Dendritic cell treated with granulocyte-macrophage colony-stimulating factor and Interleukin-4, amounts not matched to agents 40 ng/mL and 50 ng/mL, for 4 days (primary cell): Measurements from ENCODE around the gene CEACAM21.

ENCODE experiments used
- H3K27ac Mint-ChIP-seq: one replicate; pipeline ENCODE4 v1.8.0; 2022; ENCODE audit warnings: mild to moderate bottlenecking, mixed read lengths
- H3K27me3 Mint-ChIP-seq: one replicate; pipeline ENCODE4 v1.8.0; 2022; ENCODE audit warnings: mild to moderate bottlenecking, mixed read lengths
- H3K36me3 Mint-ChIP-seq: one replicate; pipeline ENCODE4 v1.8.0; 2022; ENCODE audit warnings: low read depth, mixed read lengths
- H3K4me1 Mint-ChIP-seq: one replicate; pipeline ENCODE4 v1.8.0; 2022; ENCODE audit warnings: low read depth, mixed read lengths
- H3K4me3 Mint-ChIP-seq: one replicate; pipeline ENCODE4 v1.8.0; 2022; ENCODE audit warnings: mild to moderate bottlenecking, moderate library complexity, mixed read lengths
- H3K9me3 Mint-ChIP-seq: one replicate; pipeline ENCODE4 v1.8.0; 2022; ENCODE audit warnings: mixed read lengths
- intact Hi-C: fragments of 100-400 bp; cut with micrococcal nuclease; formaldehyde crosslinking; loops from one replicate; pipeline ENCODE4 v1.15.0; 2022

CEACAM21 gene

GRCh38 chr19:41624937-41625336 is 49.0 kb downstream of the CEACAM21 start:
- Mint-ChIP-seq H3K27ac (peak overlapping the region; percentile 12), H3K9me3 (peaks cover 3% of the 10 kb centered on the region), H3K27me3 (no peaks in the 10 kb centered on the region), H3K36me3 (no peaks in the 10 kb centered on the region), H3K4me3 (no peak overlapping the region), H3K4me1 (peaks cover 81% of the 10 kb centered on the region)
- intact Hi-C loops: no loop called here

GRCh38 chr19:41626278-41626677 is 50.3 kb downstream of the CEACAM21 start:
- no peaks in the 10 kb centered on the region for H3K27me3 Mint-ChIP-seq
- intact Hi-C loops: no loop called here
- peak overlapping the region; percentile 95 for H3K27ac Mint-ChIP-seq
- peaks cover 9% of the 10 kb centered on the region for H3K9me3 Mint-ChIP-seq
- H3K4me3 Mint-ChIP-seq: peak overlapping the region; percentile 88
- H3K4me1 Mint-ChIP-seq: peaks cover 67% of the 10 kb centered on the region
- no peaks in the 10 kb centered on the region for H3K36me3 Mint-ChIP-seq

GRCh38 chr19:41626877-41627276 is 50.9 kb downstream of the CEACAM21 start, which contains the start of gene CEACAM4:
CEACAM4 (minus strand) TSS chr19:41627074; CDS start chr19:41626963, 111 bp downstream.
- peaks cover 61% of the 10 kb centered on the region for H3K4me1 Mint-ChIP-seq
- no peaks in the 10 kb centered on the region for H3K36me3 Mint-ChIP-seq
- intact Hi-C loops: no loop called here
- H3K9me3 Mint-ChIP-seq: peaks cover 9% of the 10 kb centered on the region
- H3K4me3 Mint-ChIP-seq: peak within 1 kb of the TSS; percentile 88
- peak within 1 kb of the TSS; percentile 95 for H3K27ac Mint-ChIP-seq
- H3K27me3 Mint-ChIP-seq: no peaks in the 10 kb centered on the region

- Mint-ChIP-seq H3K27me3 (no peaks in the 10 kb centered on the region), H3K4me3 (no peak overlapping the region), H3K4me1 (peaks cover 52% of the 10 kb centered on the region), H3K36me3 (no peaks in the 10 kb centered on the region), H3K9me3 (peaks cover 9% of the 10 kb centered on the region), H3K27ac (peak overlapping the region; percentile 95)
- intact Hi-C loops: no loop called here
These were observed 52.2 kb downstream of the CEACAM21 start for GRCh38 chr19:41627966-41628675.
